ENCODE data around the gene ADIG.

GRCh38 chr20:38573413-38573812 is 7.6 kb upstream of the ADIG start:
- TF ChIP-seq ZNF274 (IDR thresholded peaks at IDR 0.05; ENCODE audit: low read depth, low read length) (no peak), YY1 (IDR thresholded peaks at IDR 0.05; ENCODE audit: insufficient read depth, insufficient read length) (no peak)

All from NT2/D1 (cell line).